RKO (cell line): Measurements from ENCODE around the gene PLEKHA6.
"Not testable (repeated sequence)": the region's sequence is repeated elsewhere in the genome, so short reads cannot be mapped to it uniquely, and the experiment has no call there.

Experiments used
- DNase-seq: peaks from one replicate; pipeline ENCODE4 v3.0.0-alpha.2; 2016; ENCODE audit warnings: low spot score

PLEKHA6 gene

GRCh38 chr1:204335085-204335484 lies 24.6 kb downstream of the PLEKHA6 start:
- no peak for DNase-seq

GRCh38 chr1:204334455-204334854 lies 25.3 kb downstream of the PLEKHA6 start:
- no peak for DNase-seq

- DNase-seq: no peak
Observed at GRCh38 chr1:204333427-204333826, 26.3 kb downstream of the PLEKHA6 start.

- DNase-seq: no peak
Observed at GRCh38 chr1:204331847-204332487, 27.8 kb downstream of the PLEKHA6 start.

- no peak for DNase-seq
Observed at GRCh38 chr1:204331275-204331674, 28.5 kb downstream of the PLEKHA6 start.

- not testable (repeated sequence) for DNase-seq
Observed at GRCh38 chr1:204327870-204328269, 31.9 kb downstream of the PLEKHA6 start.

- DNase-seq: no peak
Observed at GRCh38 chr1:204327359-204327758, 32.4 kb downstream of the PLEKHA6 start.

GRCh38 chr1:204326771-204327300 lies 32.9 kb downstream of the PLEKHA6 start:
- no peak for DNase-seq

GRCh38 chr1:204325944-204326343 lies 33.8 kb downstream of the PLEKHA6 start:
- no peak for DNase-seq

GRCh38 chr1:204323887-204324286 lies 35.8 kb downstream of the PLEKHA6 start:
- peak; percentile 92 for DNase-seq

- DNase-seq: no peak
Observed at GRCh38 chr1:204322339-204322868, 37.3 kb downstream of the PLEKHA6 start.

- DNase-seq: no peak
Observed at GRCh38 chr1:204321665-204322064, 38.1 kb downstream of the PLEKHA6 start.

GRCh38 chr1:204321051-204321450 lies 38.7 kb downstream of the PLEKHA6 start:
- no peak for DNase-seq

- DNase-seq: no peak
Observed at GRCh38 chr1:204320382-204320804, 39.3 kb downstream of the PLEKHA6 start.

GRCh38 chr1:204319462-204319861 lies 40.3 kb downstream of the PLEKHA6 start:
- no peak for DNase-seq

GRCh38 chr1:204319027-204319426 lies 40.7 kb downstream of the PLEKHA6 start:
- no peak for DNase-seq

- no peak for DNase-seq
Observed at GRCh38 chr1:204318324-204318723, 41.4 kb downstream of the PLEKHA6 start.

GRCh38 chr1:204317170-204317569 lies 42.6 kb downstream of the PLEKHA6 start:
- no peak for DNase-seq

GRCh38 chr1:204316164-204316563 lies 43.6 kb downstream of the PLEKHA6 start:
- no peak for DNase-seq

- no peak for DNase-seq
Observed at GRCh38 chr1:204314893-204315658, 44.7 kb downstream of the PLEKHA6 start.

GRCh38 chr1:204314171-204314892 lies 45.4 kb downstream of the PLEKHA6 start:
- no peak for DNase-seq

GRCh38 chr1:204313675-204314074 lies 46.1 kb downstream of the PLEKHA6 start:
- DNase-seq: no peak
